Sigmoid colon (tissue), 7 donors: ENCODE measurements around the gene ITGA11. TPM values are rescaled to one million over a fixed set of nuclear protein-coding genes. Genes with fewer than 3 reads are reported as not detected.

Experiments used
- DNase-seq: peaks from one replicate; pipeline ENCODE4 v3.0.0-alpha.2; 2019
- H3K27ac ChIP-seq, 4 donors: fragments of 200-600 bp; sonication (generic); one replicate each; pipeline ENCODE4 v1.5.1; 2016 to 2019; ENCODE audit warnings: mild to moderate bottlenecking in 1 of 4
- H3K27me3 ChIP-seq, 3 donors: fragments of 200-600 bp; sonication (generic); one replicate each; pipeline ENCODE4 v1.5.1; 2019; ENCODE audit warnings: mild to moderate bottlenecking in 1 of 3
- H3K36me3 ChIP-seq, 4 donors: fragments of 200-600 bp; sonication (generic); one replicate each; pipeline ENCODE4 v1.5.1; 2016 to 2019
- H3K4me1 ChIP-seq, 4 donors: fragments of 200-600 bp; sonication (generic); one replicate each; pipeline ENCODE4 v1.5.1; 2017 to 2019
- H3K4me3 ChIP-seq, 4 donors: fragments of 200-600 bp; sonication (generic); one replicate each; pipeline ENCODE4 v1.5.1; 2017 to 2019; ENCODE audit warnings: mild to moderate bottlenecking in 2 of 4, moderate library complexity in 1 of 4
- H3K9me3 ChIP-seq, 4 donors: fragments of 200-600 bp in 3 of 4; sonication (generic) in 3 of 4; one replicate each; pipeline versions ENCODE4 v1.5.1 to v1.6.1; 2013 to 2019
- CTCF ChIP-seq, 4 experiments: fragments of 450-650 bp in 3 of 4; fragments of 200-600 bp in 1 of 4; IDR thresholded peaks; one replicate each; pipeline ENCODE4 v1.5.1; 2016 to 2019; ENCODE audit warnings: antibody characterized with exemption in 4 of 4, mild to moderate bottlenecking in 3 of 4, moderate library complexity in 2 of 4
- EP300 ChIP-seq, 4 donors: sonication (generic); formaldehyde crosslinking; IDR thresholded peaks; one replicate each; pipeline ENCODE4 v1.6.1; 2017; ENCODE audit warnings: antibody characterized with exemption in 4 of 4
- POLR2A ChIP-seq, 2 donors: fragments of 450-650 bp; IDR thresholded peaks; one replicate each; pipeline ENCODE4 v1.6.1; 2016; ENCODE audit warnings: antibody characterized with exemption in 2 of 2, mild to moderate bottlenecking in 2 of 2, moderate library complexity in 2 of 2
- POLR2AphosphoS5 ChIP-seq, 4 donors: sonication (generic); formaldehyde crosslinking; IDR thresholded peaks; one replicate each; pipeline ENCODE4 v1.6.1; 2017; ENCODE audit warnings: antibody characterized with exemption in 4 of 4
- WGBS, 2 donors: extraction: QIAGEN DNeasy Blood & Tissue Kit; methylation state at CpG; one replicate each; pipeline ENCODE4 v1.1.7; 2013; 5-methylcytosine and 5-hydroxymethylcytosine counted together
- intact Hi-C: fragments of 100-400 bp; cut with DNase I; formaldehyde crosslinking; loops from one replicate; pipeline ENCODE4 v1.15.1; 2023
- polyA plus RNA-seq, 3 donors: library from polyadenylated mRNA; stranded (reverse); fragments of 200-250 nt; gene quantifications; one replicate each; pipeline ENCODE4 v1.2.3, GENCODE V29; 2013
- total RNA-seq, 4 donors: library from RNA; depleted of rRNA; stranded (reverse); fragments of >200 nt; gene quantifications; one replicate each; pipeline ENCODE4 v1.1.0, GENCODE V29; 2016
- donor health status: healthy with polysubstance abuse.
- donor health status: Bipolar disorder and iron deficiency.
- donor health status: healthy.

The ITGA11 gene
- total and polyA plus RNA-seq, 7 donors, result 0.71 to 6.1 (median 1.2) TPM

GRCh38 chr15:68265081-68265480, 166.9 kb downstream of the ITGA11 start:
- H3K4me1 ChIP-seq, result no peaks in the 10 kb centered on the region
- no peaks in the 10 kb centered on the region for H3K9me3 ChIP-seq
- intact Hi-C loops, result no loop called here
- no peaks in the 10 kb centered on the region for H3K36me3 ChIP-seq
- H3K27ac ChIP-seq, result no peak overlapping the region
- no peak overlapping the region for H3K4me3 ChIP-seq
- DNase-seq, result no peak
- no peaks in the 10 kb centered on the region for H3K27me3 ChIP-seq
- TF ChIP-seq POLR2A (IDR thresholded peaks at IDR 0.05) (no peak), CTCF (IDR thresholded peaks at IDR 0.05) (no peak), EP300 (IDR thresholded peaks at IDR 0.05) (no peak), POLR2AphosphoS5 (IDR thresholded peaks at IDR 0.05) (no peak)
- 51 to 73% methylated on average over 4 of the region's 4 CpGs for WGBS, 2 donors

- no peaks in the 10 kb centered on the region for H3K9me3 ChIP-seq
- H3K4me3 ChIP-seq, result no peak overlapping the region
- intact Hi-C loops, result no loop called here
- H3K4me1 ChIP-seq, result no peaks in the 10 kb centered on the region
- no peak overlapping the region for H3K27ac ChIP-seq
- DNase-seq, result no peak
- H3K27me3 ChIP-seq, result no peaks in the 10 kb centered on the region
- 46 to 53% methylated on average over 2 of the region's 2 CpGs for WGBS, 2 donors
- no peak for TF ChIP-seq POLR2A (IDR thresholded peaks at IDR 0.05)
- TF ChIP-seq POLR2AphosphoS5 (IDR thresholded peaks at IDR 0.05), result no peak
- no peak for TF ChIP-seq EP300 (IDR thresholded peaks at IDR 0.05)
- no peak for TF ChIP-seq CTCF (IDR thresholded peaks at IDR 0.05)
- no peaks in the 10 kb centered on the region for H3K36me3 ChIP-seq
Measured at GRCh38 chr15:68264282-68264681, 167.7 kb downstream of the ITGA11 start.

GRCh38 chr15:68262514-68263356, 169.2 kb downstream of the ITGA11 start:
- no peak for DNase-seq
- Histone ChIP-seq H3K27me3 (no peaks in the 10 kb centered on the region), H3K36me3 (no peaks in the 10 kb centered on the region), H3K9me3 (no peaks in the 10 kb centered on the region), H3K27ac (no peak overlapping the region), H3K4me1 (no peaks in the 10 kb centered on the region), H3K4me3 (no peak overlapping the region)
- intact Hi-C loops, result no loop called here
- WGBS, 2 donors, result 67 to 74% methylated on average over 5 of the region's 5 CpGs
- TF ChIP-seq EP300 (IDR thresholded peaks at IDR 0.05), result no peak
- no peak for TF ChIP-seq CTCF (IDR thresholded peaks at IDR 0.05)
- no peak for TF ChIP-seq POLR2A (IDR thresholded peaks at IDR 0.05)
- no peak for TF ChIP-seq POLR2AphosphoS5 (IDR thresholded peaks at IDR 0.05)

GRCh38 chr15:68261980-68262379, 170.0 kb downstream of the ITGA11 start:
- Histone ChIP-seq H3K27me3 (no peaks in the 10 kb centered on the region), H3K4me1 (peaks cover 0 to 5% (median 4%) of the 10 kb centered on the region in 4 donors), H3K27ac (no peak overlapping the region), H3K4me3 (no peak overlapping the region), H3K36me3 (no peaks in the 10 kb centered on the region), H3K9me3 (no peaks in the 10 kb centered on the region)
- WGBS, 2 donors, result 91 to 92% methylated on average over 3 of the region's 3 CpGs
- no peak for DNase-seq
- intact Hi-C loops, result no loop called here
- TF ChIP-seq POLR2AphosphoS5 (IDR thresholded peaks at IDR 0.05), result no peak
- TF ChIP-seq CTCF (IDR thresholded peaks at IDR 0.05), result no peak
- TF ChIP-seq POLR2A (IDR thresholded peaks at IDR 0.05), result no peak
- no peak for TF ChIP-seq EP300 (IDR thresholded peaks at IDR 0.05)
